OCI-LY3 (cell line): ENCODE data around the gene GPLD1.

Experiments
- CTCF ChIP-seq: fragments of 200-600, 300-600 bp; sonication (generic); IDR thresholded peaks from 2 replicates; pipeline ENCODE4 v1.5.1; 2014; ENCODE audit warnings: antibody characterized with exemption, low read length, low read depth
- EZH2phosphoT487 ChIP-seq: fragments of 200-600 bp; shearing (Covaris generic); IDR thresholded peaks from 2 replicates; pipeline ENCODE4 v1.6.1; 2018; ENCODE audit warnings: antibody characterized with exemption, mixed run types, low read depth

GRCh38 chr6:24444588-24444987 is 44.8 kb downstream of the GPLD1 start:
- TF ChIP-seq CTCF (no peak), EZH2phosphoT487 (no peak)
